Keratinocyte (primary cell): ENCODE results near the gene JAKMIP2. TPM values are rescaled to one million over a fixed set of nuclear protein-coding genes. Genes with fewer than 3 reads are reported as not detected.

ENCODE experiments used
- DNase-seq: peaks from one replicate; pipeline ENCODE4 v3.0.0-alpha.2; 2011; ENCODE audit warnings: low read depth, missing footprints, low spot score
- FAIRE-seq: peaks from 2 replicates; lab custom pipeline; 2011; peaks lifted over from hg19 to GRCh38; lab: Jason Lieb, UNC
- H2AFZ ChIP-seq: 2 replicates; pipeline ENCODE4 v1.6.0; 2012; ENCODE audit warnings: low read length, control low read depth, inconsistent platforms; ENCODE audit not compliant: control insufficient read depth
- H3K27ac ChIP-seq: 2 replicates; pipeline ENCODE4 v1.5.1; 2011; ENCODE audit warnings: low read length; ENCODE audit not compliant: control insufficient read depth, insufficient read depth
- H3K27me3 ChIP-seq: 3 replicates; pipeline ENCODE4 v1.6.0; 2011; ENCODE audit warnings: low read length; ENCODE audit not compliant: control insufficient read depth, insufficient read depth; ENCODE audit errors: extremely low read depth
- H3K36me3 ChIP-seq, 2 experiments: 2 replicates in 1 of 2; 3 replicates in 1 of 2; pipeline ENCODE4 v1.5.1; 2011; ENCODE audit warnings: low read length in 2 of 2, mild to moderate bottlenecking in 1 of 2; ENCODE audit not compliant: control insufficient read depth in 2 of 2, insufficient read depth in 2 of 2; ENCODE audit errors: extremely low read depth in 1 of 2
- H3K4me1 ChIP-seq: 3 replicates; pipeline ENCODE4 v1.5.1; 2011; ENCODE audit warnings: low read length; ENCODE audit not compliant: control insufficient read depth, insufficient read depth; ENCODE audit errors: extremely low read depth
- H3K4me2 ChIP-seq: 3 replicates; pipeline ENCODE4 v1.6.0; 2011; ENCODE audit warnings: low read depth, low read length; ENCODE audit not compliant: control insufficient read depth, insufficient read depth; ENCODE audit errors: extremely low read depth
- H3K4me3 ChIP-seq, 3 experiments: fragments of 200-600 bp in 1 of 3; sonication (generic) in 1 of 3; 2 replicates in 2 of 3; 3 replicates in 1 of 3; pipeline ENCODE4 v1.5.1; 2011 to 2016; ENCODE audit warnings: low read length in 3 of 3, mild to moderate bottlenecking in 3 of 3, control low read depth in 2 of 3, inconsistent platforms in 1 of 3, low read depth in 1 of 3, mixed read lengths in 1 of 3, mixed run types in 1 of 3, moderate library complexity in 1 of 3; ENCODE audit not compliant: control insufficient read depth in 2 of 3, insufficient read depth in 2 of 3; ENCODE audit errors: extremely low read depth in 1 of 3
- H3K79me2 ChIP-seq: 2 replicates; pipeline ENCODE4 v1.6.0; 2012; ENCODE audit warnings: low read length; ENCODE audit not compliant: control insufficient read depth, insufficient read depth
- H3K9ac ChIP-seq: 3 replicates; pipeline ENCODE4 v1.6.0; 2011; ENCODE audit warnings: low read length; ENCODE audit not compliant: control insufficient read depth, insufficient read depth; ENCODE audit errors: extremely low read depth
- H3K9me1 ChIP-seq: 3 replicates; pipeline ENCODE4 v1.6.0; 2011; ENCODE audit warnings: low read length; ENCODE audit not compliant: control insufficient read depth, insufficient read depth; ENCODE audit errors: extremely low read depth
- H3K9me3 ChIP-seq: 2 replicates; pipeline ENCODE4 v1.5.1; 2012; ENCODE audit warnings: low read depth, low read length; ENCODE audit not compliant: control insufficient read depth
- H4K20me1 ChIP-seq: 3 replicates; pipeline ENCODE4 v1.6.0; 2011; ENCODE audit warnings: low read length; ENCODE audit not compliant: control insufficient read depth, insufficient read depth; ENCODE audit errors: extremely low read depth
- CTCF ChIP-seq, 3 experiments: IDR thresholded peaks in 1 of 3; conservative IDR thresholded peaks in 1 of 3; optimal IDR thresholded peaks in 1 of 3; 2 replicates in 2 of 3; 3 replicates in 1 of 3; pipeline versions ENCODE3 to v1.5.1; 2011; ENCODE audit warnings: low read length in 3 of 3, mild to moderate bottlenecking in 3 of 3, moderate library complexity in 2 of 3, control low read depth in 1 of 3, inconsistent platforms in 1 of 3; ENCODE audit not compliant: insufficient read depth in 2 of 3; ENCODE audit errors: extremely low read depth in 1 of 3
- EZH2 ChIP-seq: IDR thresholded peaks from one replicate; pipeline ENCODE4 v1.6.1; 2012; ENCODE audit warnings: inconsistent platforms, mild to moderate bottlenecking, low read length, moderate library complexity
- dilution Hi-C: fragments of 300-500 bp; cut with MboI; formaldehyde crosslinking; loops from one replicate; pipeline ENCODE4 v1.7.0; 2020; ENCODE audit warnings: low sequenced_read_pairs; ENCODE audit not compliant: extremely low pct_ligation_motif_present
- polyA plus RNA-seq, 5 experiments: library from polyadenylated mRNA; depleted of rRNA in 3 of 5; stranded (reverse) in 3 of 5; stranded (forward) in 1 of 5; unstranded in 1 of 5; fragments of >200 nt; gene quantifications; 1 replicate in 1 of 5; 2 replicates in 3 of 5; 3 replicates in 1 of 5; pipeline versions ENCODE4 v1.2.1 to v1.2.3, GENCODE V29; 2011 to 2012; ENCODE audit warnings: missing spikeins in 2 of 5, low read depth in 1 of 5, low replicate concordance in 1 of 5

Gene JAKMIP2
- polyA plus RNA-seq, 1 donor (not counting 4 experiments of a cell fraction or from before 2014, with no cell fraction given): not detected

- peak; percentile 41 for FAIRE-seq
These were observed 204.1 kb downstream of the JAKMIP2 start for GRCh38 chr5:147578228-147579024.

GRCh38 chr5:147576646-147577535, 205.6 kb downstream of the JAKMIP2 start:
- Histone ChIP-seq H3K9ac (no peak overlapping the region), H3K36me3 (no peaks in the 10 kb centered on the region), H3K79me2 (no peaks in the 10 kb centered on the region), H3K9me3 (no peaks in the 10 kb centered on the region), H3K27ac (no peak overlapping the region), H3K4me3 (no peak overlapping the region), H2AFZ (no peak overlapping the region), H3K27me3 (no peaks in the 10 kb centered on the region), H3K4me2 (no peak overlapping the region), H4K20me1 (no peaks in the 10 kb centered on the region), H3K9me1 (no peaks in the 10 kb centered on the region), H3K4me1 (no peaks in the 10 kb centered on the region)
- TF ChIP-seq EZH2 (no peak), CTCF (optimal IDR thresholded peaks at IDR 0.05 in 1 of 3, IDR thresholded peaks at IDR 0.05 in 1 of 3, conservative IDR thresholded peaks at IDR 0.05 in 1 of 3; ENCODE audit: extremely low read depth in 1 of 3, insufficient read depth in 2 of 3, low read length in 3 of 3) (peak; percentile 78 to 87 (median 87))
- dilution Hi-C loops: no loop called here
- no peak for DNase-seq
- FAIRE-seq: peak; percentile 32

More at GRCh38 chr5:147578228-147579024, 204.1 kb downstream of the JAKMIP2 start:
- no peak overlapping the region for H3K27ac ChIP-seq
- no peaks in the 10 kb centered on the region for H3K9me3 ChIP-seq
- no peaks in the 10 kb centered on the region for H3K36me3 ChIP-seq
- no peaks in the 10 kb centered on the region for H3K79me2 ChIP-seq
- H2AFZ ChIP-seq: no peak overlapping the region
- TF ChIP-seq CTCF (optimal IDR thresholded peaks at IDR 0.05 in 1 of 3, IDR thresholded peaks at IDR 0.05 in 1 of 3, conservative IDR thresholded peaks at IDR 0.05 in 1 of 3; ENCODE audit: extremely low read depth in 1 of 3, insufficient read depth in 2 of 3, low read length in 3 of 3): peak in 2 of 3 experiments; percentile 44 to 55
- TF ChIP-seq EZH2: no peak
- no peak for DNase-seq
- H3K9ac ChIP-seq: no peak overlapping the region
- H3K27me3 ChIP-seq: no peaks in the 10 kb centered on the region
- dilution Hi-C loops: no loop called here
- no peaks in the 10 kb centered on the region for H3K4me1 ChIP-seq
- no peaks in the 10 kb centered on the region for H3K9me1 ChIP-seq
- H4K20me1 ChIP-seq: no peaks in the 10 kb centered on the region
- no peak overlapping the region for H3K4me3 ChIP-seq
- no peak overlapping the region for H3K4me2 ChIP-seq
